Activated CD8-positive, alpha-beta T cell treated with anti-CD3 and anti-CD28 coated beads for 36 hours (primary cell): ENCODE results near the gene CNP. TPM values are rescaled to one million over a fixed set of nuclear protein-coding genes. Genes with fewer than 3 reads are reported as not detected.

Source experiments
- ATAC-seq: fragments of 200-7000 bp; cut with Tn5 transposase; one replicate; pipeline ENCODE4 v1.10.0; 2021; ENCODE audit warnings: mild to moderate bottlenecking, moderate library complexity
- CTCF ChIA-PET: fragments of 350-600 bp; sonication (Branson Sonifier 250); formaldehyde crosslinking; loops from one replicate; lab custom pipeline; 2021; ENCODE audit warnings: antibody characterized with exemption; lab: Charles Lee
- POLR2A ChIA-PET: fragments of 350-600 bp; sonication (Branson Sonifier 250); formaldehyde crosslinking; loops from one replicate; lab custom pipeline; 2021; ENCODE audit warnings: antibody characterized with exemption; lab: Charles Lee
- DNase-seq: peaks from one replicate; pipeline ENCODE4 v3.0.0-alpha.2; 2020
- H3K27ac Mint-ChIP-seq: one replicate; pipeline ENCODE4 v1.8.0; 2021; ENCODE audit warnings: mild to moderate bottlenecking, mixed read lengths
- H3K27me3 Mint-ChIP-seq: one replicate; pipeline ENCODE4 v1.8.0; 2021; ENCODE audit warnings: mixed read lengths
- H3K36me3 Mint-ChIP-seq: one replicate; pipeline ENCODE4 v1.8.0; 2021; ENCODE audit warnings: low read depth, mixed read lengths
- H3K4me1 Mint-ChIP-seq: one replicate; pipeline ENCODE4 v1.8.0; 2021; ENCODE audit warnings: low read depth, mixed read lengths
- H3K4me3 Mint-ChIP-seq: one replicate; pipeline ENCODE4 v1.8.0; 2021; ENCODE audit warnings: mild to moderate bottlenecking, moderate library complexity, mixed read lengths
- H3K9me3 Mint-ChIP-seq: one replicate; pipeline ENCODE4 v1.8.0; 2021; ENCODE audit warnings: mixed read lengths
- intact Hi-C: fragments of 100-400 bp; cut with micrococcal nuclease; formaldehyde crosslinking; loops from one replicate; pipeline ENCODE4 v1.10.0; 2022
- total RNA-seq, 2 experiments: library from RNA; stranded (reverse); gene quantifications; one replicate each; pipeline ENCODE4 v1.2.3, GENCODE V29; 2021
- TF ChIP-seq, protein P1 (sequence below): fragments of 200-600 bp; IDR thresholded peaks from one replicate; pipeline ENCODE4 v1.8.0; 2022; ENCODE audit warnings: antibody characterized with exemption, mild to moderate bottlenecking

The CNP gene
- total RNA-seq, 2 experiments from 2014 or later = 50.1 to 54.5 TPM

DNA sequence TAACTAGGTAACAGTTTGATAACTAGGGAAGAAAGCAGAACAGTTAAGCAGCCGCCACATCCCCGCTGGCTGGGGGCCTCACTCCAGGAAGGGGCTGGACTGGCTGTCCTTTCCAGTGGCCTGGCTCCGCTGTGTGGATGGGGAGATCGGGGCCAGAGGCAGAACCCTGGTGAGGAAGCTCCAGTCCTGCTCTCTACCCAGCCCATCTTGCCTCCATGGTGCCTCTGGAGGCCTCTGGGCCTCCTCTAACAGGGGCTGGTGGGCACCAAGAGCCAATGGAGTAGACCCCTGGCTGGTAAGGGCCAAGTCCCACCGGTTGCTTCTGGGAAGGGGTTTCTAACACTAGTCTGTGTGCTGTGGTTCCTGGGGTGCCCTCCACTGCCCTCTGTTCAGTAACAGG, 8.1 kb downstream of the CNP start:
- ChIA-PET CTCF (interaction anchor here (1.0 to 3.2 kb wide), 3 partner anchors 9 to 51 kb away, joined by 4 to 13 read pairs (median 5); partner anchors contain the start of gene CNP), POLR2A (interaction anchor here (0.6 to 1.4 kb wide), 4 partner anchors 21 to 434 kb away, joined by 3 to 5 read pairs (median 3); no protein-coding TSS in a partner anchor)
- Mint-ChIP-seq H3K36me3 (peaks cover 31% of the 10 kb centered on the region), H3K4me3 (no peak overlapping the region), H3K27ac (no peak overlapping the region), H3K4me1 (peaks cover 9% of the 10 kb centered on the region), H3K27me3 (no peaks in the 10 kb centered on the region), H3K9me3 (no peaks in the 10 kb centered on the region)
- intact Hi-C loops = no loop called here
- DNase-seq = no peak
- no peak for ATAC-seq
- TF ChIP-seq, protein P1, sequence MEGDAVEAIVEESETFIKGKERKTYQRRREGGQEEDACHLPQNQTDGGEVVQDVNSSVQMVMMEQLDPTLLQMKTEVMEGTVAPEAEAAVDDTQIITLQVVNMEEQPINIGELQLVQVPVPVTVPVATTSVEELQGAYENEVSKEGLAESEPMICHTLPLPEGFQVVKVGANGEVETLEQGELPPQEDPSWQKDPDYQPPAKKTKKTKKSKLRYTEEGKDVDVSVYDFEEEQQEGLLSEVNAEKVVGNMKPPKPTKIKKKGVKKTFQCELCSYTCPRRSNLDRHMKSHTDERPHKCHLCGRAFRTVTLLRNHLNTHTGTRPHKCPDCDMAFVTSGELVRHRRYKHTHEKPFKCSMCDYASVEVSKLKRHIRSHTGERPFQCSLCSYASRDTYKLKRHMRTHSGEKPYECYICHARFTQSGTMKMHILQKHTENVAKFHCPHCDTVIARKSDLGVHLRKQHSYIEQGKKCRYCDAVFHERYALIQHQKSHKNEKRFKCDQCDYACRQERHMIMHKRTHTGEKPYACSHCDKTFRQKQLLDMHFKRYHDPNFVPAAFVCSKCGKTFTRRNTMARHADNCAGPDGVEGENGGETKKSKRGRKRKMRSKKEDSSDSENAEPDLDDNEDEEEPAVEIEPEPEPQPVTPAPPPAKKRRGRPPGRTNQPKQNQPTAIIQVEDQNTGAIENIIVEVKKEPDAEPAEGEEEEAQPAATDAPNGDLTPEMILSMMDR = no peak

DNA sequence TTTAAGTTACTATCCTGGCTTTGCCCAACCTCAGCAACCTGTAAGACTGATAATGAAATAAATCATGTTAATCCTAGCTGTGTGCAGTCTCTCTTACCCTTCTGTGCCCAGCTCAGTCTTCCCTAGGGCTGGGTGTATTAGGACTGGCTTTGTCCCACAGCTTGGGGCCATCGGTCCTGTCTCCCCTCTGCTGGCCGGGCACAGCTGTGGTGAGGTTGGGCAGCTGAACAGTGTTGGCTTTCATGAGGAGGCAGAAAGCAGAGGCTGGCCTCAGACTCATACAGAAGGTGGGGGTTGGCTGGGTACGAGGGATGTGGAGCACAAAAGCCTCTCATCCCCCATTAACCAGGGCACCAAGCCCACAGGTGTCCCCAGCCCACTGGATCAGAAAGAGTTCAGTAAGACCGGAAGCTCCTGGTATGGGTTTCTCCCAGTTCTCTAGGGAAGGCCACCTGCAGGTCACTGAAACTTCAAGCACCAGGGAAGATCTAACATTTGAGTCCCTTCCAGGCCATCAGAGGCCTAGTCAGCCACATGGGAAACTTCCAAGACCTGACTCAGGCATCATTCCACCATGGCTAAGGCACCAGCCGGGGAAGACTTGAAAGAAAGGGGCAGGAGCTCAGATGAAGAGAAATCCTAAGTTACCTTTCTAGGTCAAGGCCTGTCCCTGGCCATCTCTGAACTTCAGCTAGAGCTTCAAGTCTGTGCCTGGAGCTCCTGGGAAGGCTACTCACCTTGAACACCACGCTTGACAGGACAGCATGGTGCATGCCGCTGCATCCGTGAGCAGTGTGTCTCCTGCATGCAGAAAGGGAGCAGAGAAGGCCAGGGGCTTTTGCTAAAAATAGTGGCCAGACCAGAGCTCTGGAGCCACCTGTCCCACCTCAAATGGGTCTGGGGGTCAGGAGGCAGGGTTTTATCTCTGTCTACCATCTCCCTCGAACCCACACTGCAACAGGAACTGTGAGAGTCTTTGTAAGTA, 8.8 kb downstream of the CNP start:
- POLR2A ChIA-PET = interaction anchor here (0.7 to 2.1 kb wide), 4 partner anchors 9 to 165 kb away, joined by 3 to 12 read pairs (median 3); partner anchors contain the start of gene CNP
- CTCF ChIA-PET = interaction anchor here (0.9 to 3.2 kb wide), 6 partner anchors 9 to 81 kb away, joined by 3 to 13 read pairs (median 4); partner anchors contain the start of gene CNP

DNA sequence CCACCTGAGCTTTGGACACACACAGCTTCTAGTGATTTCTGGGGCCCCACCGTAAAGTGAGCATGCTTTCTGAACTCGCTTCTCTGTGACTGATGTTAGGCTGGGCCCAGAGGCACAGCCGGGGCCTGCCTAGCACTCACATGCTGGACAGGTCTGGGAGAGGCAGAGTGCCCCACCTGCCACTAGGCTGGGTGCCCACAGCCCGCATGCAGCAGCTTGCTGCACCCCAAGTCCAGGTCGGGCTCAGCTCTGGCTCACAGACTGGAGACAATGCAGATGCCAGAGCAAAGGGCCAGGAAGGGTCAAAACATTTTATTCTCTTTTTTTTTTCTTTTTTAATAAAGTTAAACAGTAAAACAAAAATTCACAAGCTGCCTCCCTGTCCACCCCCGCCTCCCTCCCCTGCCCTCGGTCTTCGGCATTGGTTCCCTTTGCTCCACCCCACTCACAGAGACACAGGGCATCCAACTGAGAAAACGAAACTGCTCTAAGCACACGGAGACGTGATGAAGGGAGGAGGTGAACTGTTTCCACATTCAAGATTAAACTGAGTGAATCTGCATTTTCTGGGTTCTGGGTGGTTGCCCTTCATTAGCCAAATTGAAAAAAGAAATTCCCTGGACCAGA, 9.7 kb downstream of the CNP start:
- peaks cover 36% of the 10 kb centered on the region for H3K36me3 Mint-ChIP-seq
- ChIA-PET CTCF (interaction anchor here (0.9 to 3.2 kb wide), 4 partner anchors 10 to 80 kb away, joined by 3 to 13 read pairs (median 3); partner anchors contain the start of gene CNP), POLR2A (interaction anchor here (0.7 to 2.1 kb wide), 3 partner anchors 9 to 166 kb away, joined by 3 to 12 read pairs (median 3); partner anchors contain the start of gene CNP)
- peaks cover 5% of the 10 kb centered on the region for H3K4me1 Mint-ChIP-seq
- DNase-seq (no peak), ATAC-seq (no peak)
- TF ChIP-seq, protein P1 = no peak
- intact Hi-C loops = no loop called here
- H3K27ac Mint-ChIP-seq = peak overlapping the region; percentile 69
- no peak overlapping the region for H3K4me3 Mint-ChIP-seq
- H3K9me3 Mint-ChIP-seq = no peaks in the 10 kb centered on the region
- H3K27me3 Mint-ChIP-seq = no peaks in the 10 kb centered on the region

More for the DNA sequence above, 8.8 kb downstream of the CNP start:
- Mint-ChIP-seq H3K36me3 (peaks cover 34% of the 10 kb centered on the region), H3K9me3 (no peaks in the 10 kb centered on the region), H3K27ac (no peak overlapping the region), H3K4me3 (no peak overlapping the region), H3K4me1 (peaks cover 8% of the 10 kb centered on the region), H3K27me3 (no peaks in the 10 kb centered on the region)
- TF ChIP-seq, protein P1 = no peak
- intact Hi-C loops = no loop called here
- ATAC-seq = no peak
- no peak for DNase-seq

DNA sequence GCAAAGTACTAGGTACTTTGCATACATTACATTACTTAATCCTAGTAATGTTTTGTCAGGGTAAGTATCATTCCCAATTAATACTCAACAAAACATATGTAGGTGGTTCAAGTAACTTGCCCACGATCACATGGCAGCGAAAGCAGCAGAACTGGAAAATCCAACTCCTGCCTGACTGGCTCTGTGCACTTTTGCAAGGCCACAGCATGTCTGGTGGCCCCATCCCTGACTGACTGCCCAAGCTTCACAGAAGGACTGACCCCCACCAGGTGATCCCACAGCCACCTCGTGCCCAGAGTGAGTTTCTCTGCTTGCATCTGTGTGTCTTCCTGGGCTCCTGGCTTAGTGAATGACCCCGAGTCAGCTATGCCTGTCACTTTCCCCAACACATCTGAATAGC, 11.4 kb downstream of the CNP start:
- no peaks in the 10 kb centered on the region for H3K9me3 Mint-ChIP-seq
- POLR2A ChIA-PET = interaction anchor here (1.5 kb wide), 1 partner anchor 144 kb away, joined by 4 read pairs; no protein-coding TSS in a partner anchor
- H3K4me3 Mint-ChIP-seq = no peak overlapping the region
- DNase-seq (no peak), ATAC-seq (no peak)
- no peaks in the 10 kb centered on the region for H3K27me3 Mint-ChIP-seq
- intact Hi-C loops = no loop called here
- H3K36me3 Mint-ChIP-seq = peaks cover 45% of the 10 kb centered on the region
- TF ChIP-seq, protein P1 = no peak
- no peaks in the 10 kb centered on the region for H3K4me1 Mint-ChIP-seq
- H3K27ac Mint-ChIP-seq = peak overlapping the region; percentile 39
- CTCF ChIA-PET = interaction anchor here (1.3 to 3.2 kb wide), 2 partner anchors 12 to 15 kb away, joined by 3 to 13 read pairs; partner anchors contain the start of gene CNP
